Right lobe of liver (tissue), 6 donors: ENCODE measurements around the gene CYFIP1. TPM values are rescaled to one million over a fixed set of nuclear protein-coding genes. Genes with fewer than 3 reads are reported as not detected.

Experiments
- ATAC-seq, 4 donors: fragments of 200-7000 bp; cut with Tn5 transposase; one replicate each; pipeline ENCODE4 v1.9.1; 2020; ENCODE audit warnings: mild to moderate bottlenecking in 4 of 4, moderate library complexity in 4 of 4
- DNase-seq, 3 donors: peaks; one replicate each; pipeline ENCODE4 v3.0.0-alpha.2; 2020
- H3K27ac ChIP-seq, 3 donors: fragments of 200-600 bp; one replicate each; pipeline ENCODE4 v1.8.0; 2022
- H3K27me3 ChIP-seq, 2 donors: fragments of 200-600 bp; one replicate each; pipeline ENCODE4 v1.8.0; 2022
- H3K36me3 ChIP-seq, 4 donors: fragments of 200-600 bp; sonication (generic) in 1 of 4; one replicate each; pipeline versions ENCODE4 v1.5.1 to v1.8.0; 2017 to 2022; ENCODE audit warnings: control low read depth in 1 of 4
- H3K4me1 ChIP-seq, 4 donors: fragments of 200-600 bp; sonication (generic) in 1 of 4; one replicate each; pipeline versions ENCODE4 v1.5.1 to v1.8.0; 2017 to 2022; ENCODE audit warnings: control low read depth in 1 of 4
- H3K4me3 ChIP-seq, 3 donors: fragments of 200-600 bp; one replicate each; pipeline ENCODE4 v1.8.0; 2022
- H3K9me3 ChIP-seq, 4 donors: fragments of 200-600 bp; sonication (generic) in 1 of 4; one replicate each; pipeline versions ENCODE4 v1.5.1 to v1.8.0; 2017 to 2022; ENCODE audit warnings: control low read depth in 1 of 4
- CTCF ChIP-seq, 4 donors: fragments of 200-600 bp in 3 of 4; fragments of 450-650 bp in 1 of 4; IDR thresholded peaks; one replicate each; pipeline versions ENCODE4 v1.5.1 to v1.8.0; 2016 to 2022; ENCODE audit warnings: antibody characterized with exemption in 4 of 4, mild to moderate bottlenecking in 2 of 4
- POLR2A ChIP-seq: fragments of 450-650 bp; IDR thresholded peaks from one replicate; pipeline ENCODE4 v1.6.1; 2017; ENCODE audit warnings: antibody characterized with exemption, mild to moderate bottlenecking
- WGBS: methylation state at CpG from one replicate; pipeline ENCODE4 v1.1.6; 2018; ENCODE audit warnings: low coverage, low lambda C conversion rate; ENCODE audit not compliant: insufficient coverage; ENCODE audit errors: missing lambda C conversion rate; 5-methylcytosine and 5-hydroxymethylcytosine counted together
- intact Hi-C, 2 donors: fragments of 100-400 bp; cut with DNase I; formaldehyde crosslinking; loops; one replicate each; pipeline versions ENCODE4 v1.11.2 to v1.14.1; 2022
- total RNA-seq, 6 experiments: library from RNA; depleted of rRNA in 2 of 6; stranded (reverse); fragments of >200 nt in 2 of 6; fragmentation: NEBNext Ultra II Directional in 3 of 6; extraction: Animal tissue kit (Norgen Biotek cat#: 25700) in 3 of 6; gene quantifications; one replicate each; pipeline versions ENCODE4 v1.1.0 to v1.2.4, GENCODE V29; 2016 to 2023
- donor health status: DM: no; HTN: yes; CAD: no.
- donor health status: DM: no; HTN: no; CAD: no.
- donor health status: DM: no; HTN: no; CAD: no.
- donor health status: DM: no; HTN: yes; CAD: no.
- donor health status: DM: no; HTN: yes; CAD: no.

CYFIP1 gene
- total RNA-seq, 6 experiments from 2014 or later = 44.3 to 73.2 (median 50.7) TPM

DNA sequence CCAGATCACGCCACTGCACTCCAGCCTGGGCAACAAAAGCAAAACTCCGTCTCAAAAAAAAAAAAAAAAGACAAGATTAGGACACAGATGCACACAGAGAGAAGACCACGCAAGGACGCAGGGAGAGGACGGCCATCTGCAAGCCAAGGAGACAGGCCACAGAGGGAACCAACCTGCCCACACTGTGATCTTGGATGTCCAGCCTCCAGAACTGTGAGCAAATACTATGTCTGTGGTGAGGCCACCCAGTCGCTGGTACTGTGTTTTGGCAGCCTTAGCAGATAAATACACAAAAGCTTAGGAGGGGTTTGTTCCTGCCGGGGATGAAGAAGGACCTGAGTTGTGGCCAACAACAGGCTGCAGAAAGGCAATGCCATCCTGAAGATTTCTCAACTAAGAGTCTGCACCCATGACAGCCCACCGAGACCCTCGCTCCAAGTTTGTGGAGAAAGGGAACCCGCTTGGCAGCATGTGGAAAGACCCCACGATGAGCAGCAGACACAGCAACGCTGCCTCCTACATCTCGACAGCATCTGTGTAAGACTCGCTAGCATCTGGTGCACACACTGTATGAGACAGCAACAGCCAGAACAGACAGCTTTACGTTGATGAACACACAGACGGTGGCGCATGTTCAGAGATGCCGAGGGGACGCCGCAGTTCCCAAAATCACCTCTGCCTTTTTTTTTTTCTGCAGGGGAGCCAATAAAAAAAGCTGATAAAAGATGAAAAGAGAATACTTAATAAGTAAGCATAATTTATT is 13.7 kb downstream of the CYFIP1 start:
- TF ChIP-seq POLR2A (no peak), CTCF (IDR thresholded peaks at IDR 0.05) (no peak)
- ATAC-seq = no peak
- H3K9me3 ChIP-seq = no peaks in the 10 kb centered on the region
- intact Hi-C loops = no loop called here
- H3K27me3 ChIP-seq = no peaks in the 10 kb centered on the region
- DNase-seq = no peak
- no peak overlapping the region for H3K4me3 ChIP-seq
- no peaks in the 10 kb centered on the region for H3K36me3 ChIP-seq
- no peak overlapping the region for H3K27ac ChIP-seq
- peaks cover 0 to 9% (median 3%) of the 10 kb centered on the region in 4 donors for H3K4me1 ChIP-seq
- 90% methylated on average over 12 of the region's 20 CpGs for WGBS

DNA sequence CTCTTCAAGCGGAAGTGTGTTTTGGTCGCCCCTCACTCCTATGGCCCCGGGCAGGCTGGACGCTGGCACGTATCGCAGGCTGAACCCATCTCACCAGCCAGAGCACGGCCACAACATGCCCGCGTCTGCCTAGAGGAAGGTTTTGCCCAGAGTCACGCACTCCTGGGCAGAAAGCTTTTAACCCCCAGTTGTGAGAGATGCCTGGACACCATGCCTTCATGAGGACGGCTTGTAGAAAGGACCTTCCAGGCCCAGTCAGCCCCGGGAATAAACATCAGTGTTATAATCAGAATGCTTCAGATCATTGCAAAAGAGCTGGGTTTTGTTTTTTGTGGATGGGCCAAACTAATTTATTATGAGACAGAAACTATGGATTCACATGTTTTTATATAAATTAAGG is 16.5 kb downstream of the CYFIP1 start:
- Histone ChIP-seq H3K27ac (no peak overlapping the region), H3K27me3 (no peaks in the 10 kb centered on the region), H3K36me3 (no peaks in the 10 kb centered on the region), H3K4me3 (no peak overlapping the region), H3K4me1 (peaks cover 0 to 9% (median 3%) of the 10 kb centered on the region in 4 donors), H3K9me3 (no peaks in the 10 kb centered on the region)
- ATAC-seq (no peak), DNase-seq (no peak)
- intact Hi-C loops = no loop called here
- TF ChIP-seq CTCF (IDR thresholded peaks at IDR 0.05) = no peak
- 68% methylated on average over 6 of the region's 12 CpGs for WGBS

GRCh38 chr15:22962611-22963010 is 17.6 kb downstream of the CYFIP1 start:
- ATAC-seq = no peak
- peak in 1 of 3 donors; percentile 26 for DNase-seq
- 87% methylated on average over 5 of the region's 12 CpGs for WGBS
- intact Hi-C loops = no loop called here
- Histone ChIP-seq H3K4me3 (no peak overlapping the region), H3K36me3 (no peaks in the 10 kb centered on the region), H3K27me3 (no peaks in the 10 kb centered on the region), H3K27ac (no peak overlapping the region), H3K4me1 (peaks cover 0 to 9% (median 3%) of the 10 kb centered on the region in 4 donors), H3K9me3 (no peaks in the 10 kb centered on the region)
- no peak for TF ChIP-seq POLR2A
- TF ChIP-seq CTCF (IDR thresholded peaks at IDR 0.05) = no peak

DNA sequence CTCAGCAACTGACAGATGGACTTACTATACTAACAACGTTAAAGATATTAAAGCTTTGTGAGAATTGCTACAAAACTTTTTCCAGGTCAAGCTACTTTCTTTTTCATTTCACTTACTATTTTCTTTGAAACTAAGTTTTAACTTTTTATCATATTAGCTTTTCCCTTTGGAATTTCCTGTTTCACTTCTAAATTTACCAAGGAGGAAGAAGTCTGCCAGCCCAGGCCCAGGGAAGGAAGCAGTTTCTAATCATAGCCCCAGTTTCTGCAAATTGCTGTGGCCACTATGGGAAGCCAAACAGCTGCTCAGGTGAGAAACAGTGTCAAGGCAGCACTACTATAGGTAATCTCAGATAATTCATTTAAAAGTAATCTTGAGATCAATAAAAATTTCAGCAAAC is 18.4 kb downstream of the CYFIP1 start:
- H3K27ac ChIP-seq = peak overlapping the region in 1 of 3 donors; percentile 24
- WGBS = 28% methylated on average over 1 of the region's 1 CpG
- no peaks in the 10 kb centered on the region for H3K9me3 ChIP-seq
- H3K4me3 ChIP-seq = no peak overlapping the region
- TF ChIP-seq POLR2A (no peak), CTCF (IDR thresholded peaks at IDR 0.05) (no peak)
- H3K27me3 ChIP-seq = no peaks in the 10 kb centered on the region
- H3K4me1 ChIP-seq = peaks cover 0 to 9% (median 3%) of the 10 kb centered on the region in 4 donors
- ATAC-seq = peak in 1 of 4 donors; percentile 12
- no peaks in the 10 kb centered on the region for H3K36me3 ChIP-seq
- no peak for DNase-seq
- intact Hi-C loops = no loop called here
